WTC11 (cell line): ENCODE measurements around the gene PDCD6IP.

Experiments used
- NR2C2 ChIP-seq: sonication (generic); formaldehyde crosslinking; IDR thresholded peaks from 2 replicates; pipeline ENCODE4 v1.8.0; 2022; ENCODE audit warnings: mild to moderate bottlenecking, missing genetic modification reagents
- ZNF121 ChIP-seq: sonication (generic); formaldehyde crosslinking; IDR thresholded peaks from 2 replicates; pipeline ENCODE4 v1.8.0; 2023; ENCODE audit warnings: missing genetic modification reagents
- TF ChIP-seq, protein P1 (sequence below): sonication (generic); formaldehyde crosslinking; IDR thresholded peaks from 2 replicates; pipeline ENCODE4 v1.8.1; 2022; ENCODE audit warnings: mild to moderate bottlenecking, missing genetic modification reagents, moderate library complexity, borderline replicate concordance
- TF ChIP-seq, protein P2 (sequence below): fragments of 200-600 bp; IDR thresholded peaks from 2 replicates; pipeline ENCODE4 v1.8.0; 2022; ENCODE audit warnings: antibody characterized with exemption
- TF ChIP-seq, protein P3 (sequence below): sonication (generic); formaldehyde crosslinking; IDR thresholded peaks from 2 replicates; pipeline ENCODE4 v1.8.1; 2022; ENCODE audit warnings: low read depth, missing genetic modification reagents, borderline replicate concordance
- TF ChIP-seq, protein P4 (sequence below): sonication (generic); formaldehyde crosslinking; IDR thresholded peaks from 2 replicates; pipeline ENCODE4 v1.8.0; 2022; ENCODE audit warnings: mild to moderate bottlenecking, missing genetic modification reagents

DNA sequence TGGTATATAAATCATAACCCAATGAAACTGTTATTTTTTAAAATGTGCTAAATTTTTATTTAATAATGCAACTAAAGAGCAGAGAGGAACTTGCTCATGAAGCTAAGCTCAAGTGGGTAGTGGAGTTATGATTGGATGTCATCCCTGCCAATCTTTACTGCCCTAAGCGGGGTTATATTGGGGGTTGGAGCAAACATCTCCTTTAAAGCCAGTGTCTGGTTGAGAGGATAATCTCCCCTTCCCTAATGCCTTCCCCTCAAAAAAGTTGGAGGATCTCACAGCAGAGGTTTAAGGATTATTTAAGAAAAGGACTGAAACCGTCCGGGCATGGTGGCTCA is 48.2 kb upstream of the PDCD6IP start:
- TF ChIP-seq, protein P1, sequence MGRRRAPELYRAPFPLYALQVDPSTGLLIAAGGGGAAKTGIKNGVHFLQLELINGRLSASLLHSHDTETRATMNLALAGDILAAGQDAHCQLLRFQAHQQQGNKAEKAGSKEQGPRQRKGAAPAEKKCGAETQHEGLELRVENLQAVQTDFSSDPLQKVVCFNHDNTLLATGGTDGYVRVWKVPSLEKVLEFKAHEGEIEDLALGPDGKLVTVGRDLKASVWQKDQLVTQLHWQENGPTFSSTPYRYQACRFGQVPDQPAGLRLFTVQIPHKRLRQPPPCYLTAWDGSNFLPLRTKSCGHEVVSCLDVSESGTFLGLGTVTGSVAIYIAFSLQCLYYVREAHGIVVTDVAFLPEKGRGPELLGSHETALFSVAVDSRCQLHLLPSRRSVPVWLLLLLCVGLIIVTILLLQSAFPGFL (CRISPR knock-in tag), result no peak
- TF ChIP-seq, protein P2, sequence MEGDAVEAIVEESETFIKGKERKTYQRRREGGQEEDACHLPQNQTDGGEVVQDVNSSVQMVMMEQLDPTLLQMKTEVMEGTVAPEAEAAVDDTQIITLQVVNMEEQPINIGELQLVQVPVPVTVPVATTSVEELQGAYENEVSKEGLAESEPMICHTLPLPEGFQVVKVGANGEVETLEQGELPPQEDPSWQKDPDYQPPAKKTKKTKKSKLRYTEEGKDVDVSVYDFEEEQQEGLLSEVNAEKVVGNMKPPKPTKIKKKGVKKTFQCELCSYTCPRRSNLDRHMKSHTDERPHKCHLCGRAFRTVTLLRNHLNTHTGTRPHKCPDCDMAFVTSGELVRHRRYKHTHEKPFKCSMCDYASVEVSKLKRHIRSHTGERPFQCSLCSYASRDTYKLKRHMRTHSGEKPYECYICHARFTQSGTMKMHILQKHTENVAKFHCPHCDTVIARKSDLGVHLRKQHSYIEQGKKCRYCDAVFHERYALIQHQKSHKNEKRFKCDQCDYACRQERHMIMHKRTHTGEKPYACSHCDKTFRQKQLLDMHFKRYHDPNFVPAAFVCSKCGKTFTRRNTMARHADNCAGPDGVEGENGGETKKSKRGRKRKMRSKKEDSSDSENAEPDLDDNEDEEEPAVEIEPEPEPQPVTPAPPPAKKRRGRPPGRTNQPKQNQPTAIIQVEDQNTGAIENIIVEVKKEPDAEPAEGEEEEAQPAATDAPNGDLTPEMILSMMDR, result no peak
- TF ChIP-seq ZNF121 (CRISPR knock-in tag) (no peak), NR2C2 (CRISPR knock-in tag) (no peak)
- TF ChIP-seq, protein P3, sequence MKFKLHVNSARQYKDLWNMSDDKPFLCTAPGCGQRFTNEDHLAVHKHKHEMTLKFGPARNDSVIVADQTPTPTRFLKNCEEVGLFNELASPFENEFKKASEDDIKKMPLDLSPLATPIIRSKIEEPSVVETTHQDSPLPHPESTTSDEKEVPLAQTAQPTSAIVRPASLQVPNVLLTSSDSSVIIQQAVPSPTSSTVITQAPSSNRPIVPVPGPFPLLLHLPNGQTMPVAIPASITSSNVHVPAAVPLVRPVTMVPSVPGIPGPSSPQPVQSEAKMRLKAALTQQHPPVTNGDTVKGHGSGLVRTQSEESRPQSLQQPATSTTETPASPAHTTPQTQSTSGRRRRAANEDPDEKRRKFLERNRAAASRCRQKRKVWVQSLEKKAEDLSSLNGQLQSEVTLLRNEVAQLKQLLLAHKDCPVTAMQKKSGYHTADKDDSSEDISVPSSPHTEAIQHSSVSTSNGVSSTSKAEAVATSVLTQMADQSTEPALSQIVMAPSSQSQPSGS, result no peak
- TF ChIP-seq, protein P4, sequence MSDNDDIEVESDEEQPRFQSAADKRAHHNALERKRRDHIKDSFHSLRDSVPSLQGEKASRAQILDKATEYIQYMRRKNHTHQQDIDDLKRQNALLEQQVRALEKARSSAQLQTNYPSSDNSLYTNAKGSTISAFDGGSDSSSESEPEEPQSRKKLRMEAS (CRISPR knock-in tag), result no peak
